NCI-H2107 treated with DMSO at 0.1 percent for 48 hours (cell line): ENCODE results near the gene CENPX.
"Not testable (repeated sequence)": the region's sequence is repeated elsewhere in the genome, so short reads cannot be mapped to it uniquely, and the experiment has no call there.

Source experiments
- DNase-seq: peaks from one replicate; lab custom pipeline; 2025; ENCODE audit not compliant: unreplicated experiment; lab: John Stamatoyannopoulos, UW

CENPX gene

GRCh38 chr17:82041144-82041814, 18.6 kb upstream of the CENPX start:
- no peak for DNase-seq

- DNase-seq = no peak
Observed at GRCh38 chr17:82039695-82040299, 17.1 kb upstream of the CENPX start.

- DNase-seq = not testable (repeated sequence)
Observed at GRCh38 chr17:82038796-82039409, 16.2 kb upstream of the CENPX start.

- no peak for DNase-seq
Observed at GRCh38 chr17:82037889-82038195, 15.2 kb upstream of the CENPX start.

GRCh38 chr17:82037092-82037888, 14.6 kb upstream of the CENPX start, which contains the start of gene DCXR:
Gene DCXR, minus strand, starts transcription at chr17:82037697. Its CDS starts 15 bp downstream, at chr17:82037682.
- peak; percentile 87 for DNase-seq

- DNase-seq = no peak
Observed at GRCh38 chr17:82036634-82037091, 14.0 kb upstream of the CENPX start.

GRCh38 chr17:82035956-82036633, 13.4 kb upstream of the CENPX start:
- DNase-seq = no peak

GRCh38 chr17:82035488-82035887, 12.8 kb upstream of the CENPX start:
- no peak for DNase-seq

GRCh38 chr17:82034371-82035011, 11.8 kb upstream of the CENPX start:
- no peak for DNase-seq

GRCh38 chr17:82033359-82034085, 10.8 kb upstream of the CENPX start:
- no peak for DNase-seq

- DNase-seq = no peak
Observed at GRCh38 chr17:82031885-82032627, 9.4 kb upstream of the CENPX start.

GRCh38 chr17:82031303-82031884, 8.7 kb upstream of the CENPX start, which contains the start of gene RAC3:
Gene RAC3, plus strand, starts transcription at chr17:82031678. Its CDS starts 84 bp downstream, at chr17:82031762.
- DNase-seq = no peak

GRCh38 chr17:82030470-82031302, 8.0 kb upstream of the CENPX start:
- no peak for DNase-seq

GRCh38 chr17:82029990-82030469, 7.4 kb upstream of the CENPX start:
- DNase-seq = no peak

- DNase-seq = no peak
Observed at GRCh38 chr17:82029391-82029790, 6.7 kb upstream of the CENPX start.

GRCh38 chr17:82028966-82029365, 6.3 kb upstream of the CENPX start:
- no peak for DNase-seq

GRCh38 chr17:82028246-82028645, 5.6 kb upstream of the CENPX start:
- no peak for DNase-seq
